ENCODE measurements around the gene KRTAP10-1. TPM values are rescaled to one million over a fixed set of nuclear protein-coding genes. Genes with fewer than 3 reads are reported as not detected.

Gene KRTAP10-1, protein sequence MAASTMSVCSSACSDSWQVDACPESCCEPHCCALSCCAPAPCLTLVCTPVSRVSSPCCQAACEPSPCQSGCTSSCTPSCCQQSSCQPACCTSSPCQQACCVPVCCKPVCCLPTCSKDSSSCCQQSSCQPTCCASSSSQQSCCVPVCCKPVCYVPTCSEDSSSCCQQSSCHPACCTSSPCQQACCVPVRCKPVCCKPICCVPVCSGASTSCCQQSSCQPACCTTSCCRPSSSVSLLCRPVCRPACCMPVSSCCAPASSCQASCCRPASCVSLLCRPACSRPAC
- total RNA-seq: not detected in 2 replicates

DNA sequence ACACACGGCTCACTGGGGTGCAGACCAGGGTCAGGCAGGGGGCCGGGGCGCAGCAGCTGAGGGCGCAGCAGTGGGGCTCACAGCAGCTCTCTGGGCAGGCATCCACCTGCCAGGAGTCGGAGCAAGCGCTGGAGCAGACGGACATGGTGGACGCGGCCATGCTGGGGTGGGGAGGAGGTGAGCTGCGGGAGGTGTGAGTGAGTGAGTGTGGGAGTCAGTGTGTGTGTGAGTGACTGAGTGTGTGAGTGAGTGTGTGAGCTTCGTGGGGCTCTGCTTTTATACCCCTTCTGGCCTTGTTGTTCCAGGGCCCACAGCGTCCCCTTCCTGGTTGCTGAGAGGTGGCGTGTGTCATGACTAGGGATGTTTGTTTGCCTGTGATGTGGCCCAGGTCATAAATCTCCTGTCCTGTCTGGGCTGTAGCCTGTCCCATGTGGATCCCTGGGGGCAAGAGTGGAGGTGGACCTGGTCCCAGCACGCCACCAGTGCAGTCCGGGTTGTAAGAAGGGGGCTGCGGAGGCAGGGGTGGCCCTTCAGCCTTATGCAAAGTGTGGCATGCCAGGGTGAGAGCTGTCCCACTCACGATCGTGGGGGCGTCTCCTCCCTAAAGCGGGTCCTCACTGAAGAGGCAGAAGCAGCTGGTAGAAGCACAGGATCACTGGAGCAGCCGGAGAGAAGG, at the start of gene KRTAP10-1:
Gene KRTAP10-1, minus strand, starts transcription at position 205 of the 676 bp plus-strand sequence. Its CDS starts 45 bp downstream, at position 160.

DNA sequence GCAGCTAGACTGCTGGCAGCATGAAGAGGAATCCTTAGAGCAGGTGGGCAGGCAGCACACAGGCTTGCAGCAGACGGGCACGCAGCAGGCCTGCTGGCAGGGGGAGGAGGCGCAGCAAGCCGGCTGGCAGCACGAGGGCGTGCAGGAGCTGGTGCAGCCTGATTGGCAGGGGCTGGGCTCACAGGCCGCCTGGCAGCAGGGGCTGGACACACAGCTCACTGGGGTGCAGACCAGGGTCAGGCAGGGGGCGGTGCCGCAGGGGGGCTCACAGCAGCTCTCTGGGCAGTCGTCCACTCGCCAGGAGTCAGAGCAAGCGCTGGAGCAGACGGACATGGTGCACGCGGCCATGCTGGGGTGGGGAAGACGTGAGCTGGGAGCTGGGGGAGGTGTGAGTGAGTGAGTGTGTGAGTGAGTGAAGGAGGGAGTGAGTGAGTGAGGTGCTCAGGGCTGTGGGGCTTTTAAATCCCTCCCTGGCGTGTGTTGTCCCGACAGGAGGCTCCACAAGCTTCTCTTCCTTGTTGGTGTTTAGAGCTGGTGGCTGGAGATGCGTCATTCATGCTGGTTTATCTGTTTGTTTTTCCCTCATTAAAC, 40.3 kb upstream of the KRTAP10-1 start, which contains the start of gene KRTAP10-5:
Gene KRTAP10-5, minus strand, starts transcription at position 374 of the 591 bp plus-strand sequence. Its CDS starts 26 bp downstream, at position 348.

DNA sequence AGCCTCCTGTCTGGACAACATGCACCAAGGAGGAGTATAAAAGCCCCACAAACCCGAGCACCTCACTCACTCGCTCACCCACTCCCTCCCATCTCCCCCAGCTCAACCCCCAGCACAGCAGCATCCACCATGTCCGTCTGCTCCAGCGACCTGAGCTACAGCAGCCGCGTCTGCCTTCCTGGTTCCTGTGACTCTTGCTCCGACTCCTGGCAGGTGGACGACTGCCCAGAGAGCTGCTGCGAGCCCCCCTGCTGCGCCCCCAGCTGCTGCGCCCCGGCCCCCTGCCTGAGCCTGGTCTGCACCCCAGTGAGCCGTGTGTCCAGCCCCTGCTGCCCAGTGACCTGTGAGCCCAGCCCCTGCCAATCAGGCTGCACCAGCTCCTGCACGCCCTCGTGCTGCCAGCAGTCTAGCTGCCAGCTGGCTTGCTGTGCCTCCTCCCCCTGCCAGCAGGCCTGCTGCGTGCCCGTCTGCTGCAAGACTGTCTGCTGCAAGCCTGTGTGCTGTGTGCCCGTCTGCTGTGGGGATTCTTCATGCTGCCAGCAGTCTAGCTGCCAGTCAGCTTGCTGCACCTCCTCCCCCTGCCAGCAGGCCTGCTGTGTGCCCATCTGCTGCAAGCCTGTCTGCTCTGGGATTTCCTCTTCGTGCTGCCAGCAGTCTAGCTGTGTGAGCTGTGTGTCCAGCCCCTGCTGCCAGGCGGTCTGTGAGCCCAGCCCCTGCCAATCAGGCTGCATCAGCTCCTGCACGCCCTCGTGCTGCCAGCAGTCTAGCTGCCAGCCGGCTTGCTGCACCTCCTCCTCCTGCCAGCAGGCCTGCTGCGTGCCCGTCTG, 33.8 kb upstream of the KRTAP10-1 start, which contains the start of gene KRTAP10-4:
Gene KRTAP10-4, plus strand, starts transcription at position 100 of the 827 bp plus-strand sequence. Its CDS starts 30 bp downstream, at position 130.

DNA sequence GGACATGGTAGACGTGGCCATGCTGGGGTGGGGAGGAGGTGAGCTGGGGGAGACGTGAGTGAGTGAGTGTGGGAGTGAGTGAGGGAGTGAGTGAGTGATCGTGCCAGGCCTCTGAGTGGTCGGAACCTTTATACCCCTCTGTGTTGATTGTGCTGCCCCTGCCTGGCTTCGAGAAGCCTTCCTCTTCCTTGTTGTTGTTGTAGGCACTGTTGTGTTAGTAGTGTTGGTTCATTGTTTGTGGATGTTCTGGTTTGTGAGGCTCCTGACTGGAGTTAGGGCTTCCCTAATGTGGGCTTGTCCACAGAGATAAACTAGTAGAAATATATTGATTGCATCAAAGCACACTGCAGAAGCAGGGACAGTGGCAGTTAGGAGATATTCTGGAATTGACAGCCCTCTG, 18.7 kb upstream of the KRTAP10-1 start, which contains the start of gene KRTAP10-3:
Gene KRTAP10-3, minus strand, starts transcription at position 101 of the 400 bp plus-strand sequence. Its CDS starts 80 bp downstream, at position 21.

DNA sequence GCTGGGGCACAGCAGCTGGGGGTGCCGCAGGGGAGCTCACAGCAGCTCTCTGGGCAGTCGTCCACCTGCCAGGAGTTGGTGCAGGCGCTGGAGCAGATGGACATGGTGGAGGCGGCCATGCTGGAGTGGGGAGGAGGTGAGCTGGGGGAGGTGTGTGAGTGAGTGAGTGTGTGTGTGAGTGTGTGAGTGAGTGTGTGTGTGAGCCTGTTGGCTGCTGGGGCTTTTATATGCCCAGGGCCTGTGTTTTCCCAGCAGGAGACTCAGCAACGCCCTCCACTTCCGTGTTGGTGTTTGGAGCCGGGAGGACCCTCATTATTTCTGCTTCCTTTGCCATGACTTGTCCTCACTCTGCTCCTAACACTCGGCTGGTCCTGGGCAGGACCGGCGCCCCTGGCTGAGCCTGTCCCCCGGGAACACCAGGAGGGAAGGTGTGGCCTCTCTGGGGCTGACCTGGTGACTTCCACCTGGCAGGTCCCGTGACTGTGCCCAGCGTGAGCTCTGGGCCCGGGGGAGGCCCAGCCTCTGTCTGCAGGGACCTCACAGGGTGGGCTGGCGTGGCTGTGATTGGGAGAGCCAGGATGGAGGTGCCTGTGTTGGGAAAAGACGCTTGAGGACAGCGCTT, 11.5 kb upstream of the KRTAP10-1 start, which contains the start of gene KRTAP10-2:
Gene KRTAP10-2, minus strand, starts transcription at position 166 of the 622 bp plus-strand sequence. Its CDS starts 47 bp downstream, at position 119.

Other genes with a start within 250 kb of the KRTAP10-1 start
- gene PFKL, start 240.1 kb downstream of the KRTAP10-1 start, total RNA-seq: 232 and 303 TPM in 2 replicates
- gene CFAP410, start 200.8 kb downstream of the KRTAP10-1 start, total RNA-seq: 10.8 and 13.1 TPM in 2 replicates
- gene TRPM2, start 186.6 kb downstream of the KRTAP10-1 start, total RNA-seq: under 0.01 TPM in 1 of 2 replicates, not detected in the other
- 0.33 and 0.37 TPM in 2 replicates for gene LRRC3, start 84.7 kb downstream of the KRTAP10-1 start, total RNA-seq
- not detected in 2 replicates for gene KRTAP10-2, start 11.3 kb upstream of the KRTAP10-1 start, total RNA-seq
- gene KRTAP10-3, start 18.6 kb upstream of the KRTAP10-1 start, total RNA-seq: not detected in 2 replicates
- gene KRTAP10-4, start 33.5 kb upstream of the KRTAP10-1 start, total RNA-seq: not detected in 2 replicates
- not detected in 2 replicates for gene KRTAP10-5, start 40.4 kb upstream of the KRTAP10-1 start, total RNA-seq
- gene KRTAP10-6, start 52.3 kb upstream of the KRTAP10-1 start, total RNA-seq: not detected in 2 replicates
- gene KRTAP10-7, start 60.4 kb upstream of the KRTAP10-1 start, total RNA-seq: not detected in 2 replicates
- gene KRTAP10-8, start 71.9 kb upstream of the KRTAP10-1 start, total RNA-seq: not detected in 2 replicates
- gene KRTAP10-9, start 86.9 kb upstream of the KRTAP10-1 start, total RNA-seq: not detected in 2 replicates
- gene KRTAP10-10, start 97.2 kb upstream of the KRTAP10-1 start, total RNA-seq: not detected in 2 replicates
- gene KRTAP10-11, start 106.2 kb upstream of the KRTAP10-1 start, total RNA-seq: not detected in 2 replicates
- gene KRTAP12-4, start 114.5 kb upstream of the KRTAP10-1 start, total RNA-seq: not detected in 2 replicates
- not detected in 2 replicates for gene KRTAP12-3, start 117.7 kb upstream of the KRTAP10-1 start, total RNA-seq
- not detected in 2 replicates for gene KRTAP12-2, start 126.7 kb upstream of the KRTAP10-1 start, total RNA-seq
- not detected in 2 replicates for gene KRTAP12-1, start 142.0 kb upstream of the KRTAP10-1 start, total RNA-seq
- gene KRTAP10-12, start 157.0 kb upstream of the KRTAP10-1 start, total RNA-seq: not detected in 2 replicates
- gene TSPEAR, start 171.4 kb upstream of the KRTAP10-1 start, total RNA-seq: not detected in 2 replicates

All from uterine smooth muscle cell (primary cell).